Hippocampal formation (tissue), 2 donors: ENCODE data around the gene LRRC3.
"Not testable (repeated sequence)": the region's sequence is repeated elsewhere in the genome, so short reads cannot be mapped to it uniquely, and the experiment has no call there.

Source experiments
- DNase-seq, 2 donors: peaks; one replicate each; lab custom pipeline; 2025; lab: John Stamatoyannopoulos, UW

LRRC3 gene

GRCh38 chr21:44479556-44480199 is 24.4 kb downstream of the LRRC3 start:
- not testable (repeated sequence) for DNase-seq

DNA sequence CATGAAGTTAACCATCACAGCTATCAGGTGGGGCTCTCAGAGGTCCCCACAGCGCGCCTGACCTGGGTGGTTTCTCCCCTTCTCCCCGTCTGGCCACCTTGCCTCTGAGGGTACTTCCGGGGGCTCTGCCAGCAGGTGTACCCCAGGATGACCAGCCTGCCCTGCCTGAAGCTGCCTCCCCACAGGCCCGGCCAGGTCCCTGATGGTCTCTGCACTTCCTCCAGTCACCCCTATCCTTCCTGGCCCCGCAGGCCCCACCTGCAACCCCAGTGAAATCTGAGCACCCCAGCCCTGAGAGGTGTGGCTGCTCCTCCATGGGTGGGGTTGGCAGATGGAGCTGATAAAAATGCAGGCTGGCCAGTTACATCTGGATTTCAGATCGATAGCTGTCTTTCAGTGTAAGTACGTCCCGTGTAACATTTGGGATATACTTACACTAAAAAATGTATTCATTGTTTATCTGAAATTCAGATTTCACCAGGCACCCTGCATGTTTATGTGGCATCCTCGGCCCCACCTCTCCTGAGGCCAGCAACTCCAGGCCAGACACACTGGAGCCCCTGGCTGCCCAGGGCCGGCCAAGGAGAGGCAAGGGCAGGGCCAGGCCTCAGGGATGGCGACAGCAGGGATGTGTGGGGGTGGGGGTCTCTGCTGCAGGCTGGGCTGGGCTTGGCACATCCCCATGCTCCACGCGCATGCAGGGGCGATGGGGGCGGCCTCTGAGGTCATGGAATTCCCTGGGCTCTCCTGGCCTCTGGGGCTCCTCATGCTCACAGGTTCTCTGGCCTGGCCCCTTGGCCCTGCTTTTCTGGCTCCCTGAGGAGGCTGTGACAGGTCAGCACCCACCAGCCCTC is 25.1 kb downstream of the LRRC3 start:
- DNase-seq = no peak

DNA sequence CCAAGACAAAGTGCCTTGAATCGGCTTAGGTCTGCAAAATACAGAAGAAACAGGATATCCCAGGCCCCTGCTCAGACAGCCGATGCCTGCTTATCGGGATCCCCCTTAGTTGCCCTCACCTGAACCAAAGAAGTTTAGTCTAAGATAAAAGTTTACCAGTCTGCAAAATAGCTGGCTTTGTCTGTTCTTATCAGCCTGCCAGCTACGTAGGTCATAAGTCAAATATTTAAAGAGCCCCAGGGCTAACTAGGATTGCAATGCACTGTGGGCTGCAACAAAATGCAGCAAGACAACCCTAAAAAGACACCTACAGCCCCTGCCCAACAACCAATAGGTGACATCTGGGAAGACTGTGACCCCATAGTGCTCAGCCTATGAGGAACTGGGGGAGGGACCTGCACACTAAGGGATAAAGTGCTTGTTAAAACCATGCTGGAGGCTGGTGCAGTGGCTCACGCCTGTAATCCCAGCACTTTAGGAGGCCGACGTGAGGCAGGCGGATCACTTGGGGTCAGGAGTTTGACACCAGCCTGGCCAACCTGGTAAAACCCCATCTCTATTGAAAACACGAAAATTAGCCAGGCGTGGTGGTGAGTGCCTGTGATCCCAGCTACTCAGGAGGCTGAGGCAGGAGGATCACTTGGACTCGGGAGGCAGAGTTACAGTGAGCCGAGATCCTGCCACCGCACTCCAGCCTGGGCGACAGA is 27.4 kb downstream of the LRRC3 start:
- DNase-seq = no peak

DNA sequence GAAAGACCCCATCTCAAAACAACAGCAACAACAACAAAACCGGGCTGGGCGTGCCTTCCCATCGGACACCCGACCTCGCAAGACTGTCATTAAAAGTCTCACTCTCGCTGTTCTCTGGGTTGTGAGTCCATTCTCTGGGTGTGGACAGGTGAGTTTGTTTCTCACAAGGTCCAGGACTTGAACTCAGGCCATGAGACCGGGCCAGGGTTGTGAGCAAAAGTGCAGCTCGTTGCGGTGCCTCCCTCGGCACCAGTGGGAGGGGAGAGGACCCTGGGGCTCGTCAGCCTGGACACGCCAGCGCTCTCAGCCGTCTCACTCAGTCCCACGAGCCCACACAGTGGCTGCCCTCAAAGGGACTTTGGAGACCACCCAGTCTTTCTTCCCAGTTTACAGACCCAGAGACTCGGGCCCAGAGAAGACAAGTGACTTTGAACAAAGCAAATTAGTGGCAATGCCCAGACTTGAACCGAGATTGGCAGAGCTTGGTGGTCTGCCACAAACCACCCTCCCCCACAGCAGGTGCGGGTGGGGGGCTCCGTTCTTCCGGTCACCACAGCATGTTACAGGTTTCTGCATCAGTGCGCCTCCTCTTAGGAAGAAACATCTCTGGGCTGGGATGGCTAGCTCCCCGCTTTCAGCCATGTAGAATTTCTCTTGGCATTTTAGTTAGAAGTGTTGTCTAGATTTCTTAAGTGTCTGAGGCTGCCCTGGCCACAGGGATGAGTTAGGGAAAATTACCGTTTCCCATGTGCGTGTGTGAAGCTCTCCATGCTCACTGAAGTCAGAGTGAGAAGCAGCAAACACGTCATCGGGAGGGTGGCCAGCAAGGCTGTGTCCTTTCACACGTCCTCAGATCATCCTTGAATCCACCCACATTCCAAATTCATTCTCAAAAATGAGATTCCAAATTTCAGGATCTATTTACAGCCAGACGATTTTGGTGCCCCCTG is 28.3 kb downstream of the LRRC3 start:
- no peak for DNase-seq

- no peak for DNase-seq
These were observed 29.4 kb downstream of the LRRC3 start for GRCh38 chr21:44484498-44485253.

- DNase-seq = no peak
These were observed 30.0 kb downstream of the LRRC3 start for GRCh38 chr21:44485254-44485793.

GRCh38 chr21:44485796-44486195 is 30.5 kb downstream of the LRRC3 start:
- no peak for DNase-seq

GRCh38 chr21:44486302-44486701 is 31.0 kb downstream of the LRRC3 start:
- no peak for DNase-seq

- no peak for DNase-seq
These were observed 32.5 kb downstream of the LRRC3 start for GRCh38 chr21:44487831-44488230.

DNA sequence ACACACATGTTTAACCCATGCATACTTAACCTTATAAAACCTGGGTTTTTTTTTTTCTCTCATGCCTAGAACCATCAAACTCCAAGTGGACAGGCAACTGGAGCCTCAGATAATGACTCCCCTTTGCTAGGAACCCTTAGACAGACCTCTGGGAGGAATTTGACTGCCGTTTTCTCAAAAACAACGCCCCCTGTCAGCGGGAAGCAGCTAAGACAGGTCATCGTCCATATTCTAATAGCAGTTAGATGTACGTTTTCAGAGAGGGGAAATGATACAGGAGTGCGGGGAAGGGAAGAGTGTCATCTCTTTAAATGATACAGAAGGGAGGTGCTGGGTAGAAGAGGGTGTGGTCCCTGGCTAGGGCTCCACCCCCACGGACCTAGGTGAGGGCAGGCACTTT is 34.7 kb downstream of the LRRC3 start:
- DNase-seq = no peak

GRCh38 chr21:44490405-44490804 is 35.1 kb downstream of the LRRC3 start:
- DNase-seq = no peak

DNA sequence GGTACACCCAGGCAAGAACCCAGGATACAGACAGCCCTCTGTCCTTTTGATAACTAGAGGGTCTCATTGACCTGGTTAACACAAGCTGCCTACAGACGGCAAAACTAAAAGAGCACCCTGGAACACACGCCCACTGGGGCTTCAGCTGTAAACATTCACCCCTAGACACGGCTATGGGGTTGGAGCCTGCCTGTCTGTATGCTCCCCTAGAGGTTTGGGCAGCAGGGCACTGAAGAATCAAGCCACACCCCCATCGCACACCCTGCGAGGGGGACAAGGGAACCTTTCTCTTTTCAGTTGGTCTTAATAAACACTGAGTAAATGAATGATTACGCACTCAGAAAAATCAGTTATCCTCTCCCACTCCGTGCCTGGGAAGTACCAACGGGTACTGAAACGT is 35.5 kb downstream of the LRRC3 start:
- no peak for DNase-seq

- no peak for DNase-seq
These were observed 37.5 kb downstream of the LRRC3 start for GRCh38 chr21:44492567-44493385.

DNA sequence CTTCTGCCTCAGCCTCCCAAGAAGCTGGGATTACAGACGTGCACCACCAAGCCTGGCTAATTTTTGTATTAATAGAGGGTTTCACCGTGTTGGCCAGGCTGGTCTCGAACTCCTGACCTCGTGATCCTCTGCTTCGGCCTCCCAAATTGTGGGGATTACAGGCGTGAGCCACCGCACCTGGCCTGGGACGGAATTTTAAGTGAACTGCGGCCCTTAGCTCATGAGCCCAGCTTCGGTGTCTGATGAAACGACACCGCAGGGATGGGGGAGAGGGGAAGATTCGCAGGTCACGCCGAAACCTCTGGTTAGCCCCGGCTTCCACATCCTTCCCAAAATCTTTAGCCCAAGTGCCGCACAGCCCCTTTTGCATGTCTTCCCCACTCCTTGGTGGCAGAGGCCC is 39.1 kb downstream of the LRRC3 start:
- DNase-seq = no peak

- no peak for DNase-seq
These were observed 39.6 kb downstream of the LRRC3 start for GRCh38 chr21:44494956-44495355.

GRCh38 chr21:44495611-44496563 is 40.6 kb downstream of the LRRC3 start:
- DNase-seq = no peak

DNA sequence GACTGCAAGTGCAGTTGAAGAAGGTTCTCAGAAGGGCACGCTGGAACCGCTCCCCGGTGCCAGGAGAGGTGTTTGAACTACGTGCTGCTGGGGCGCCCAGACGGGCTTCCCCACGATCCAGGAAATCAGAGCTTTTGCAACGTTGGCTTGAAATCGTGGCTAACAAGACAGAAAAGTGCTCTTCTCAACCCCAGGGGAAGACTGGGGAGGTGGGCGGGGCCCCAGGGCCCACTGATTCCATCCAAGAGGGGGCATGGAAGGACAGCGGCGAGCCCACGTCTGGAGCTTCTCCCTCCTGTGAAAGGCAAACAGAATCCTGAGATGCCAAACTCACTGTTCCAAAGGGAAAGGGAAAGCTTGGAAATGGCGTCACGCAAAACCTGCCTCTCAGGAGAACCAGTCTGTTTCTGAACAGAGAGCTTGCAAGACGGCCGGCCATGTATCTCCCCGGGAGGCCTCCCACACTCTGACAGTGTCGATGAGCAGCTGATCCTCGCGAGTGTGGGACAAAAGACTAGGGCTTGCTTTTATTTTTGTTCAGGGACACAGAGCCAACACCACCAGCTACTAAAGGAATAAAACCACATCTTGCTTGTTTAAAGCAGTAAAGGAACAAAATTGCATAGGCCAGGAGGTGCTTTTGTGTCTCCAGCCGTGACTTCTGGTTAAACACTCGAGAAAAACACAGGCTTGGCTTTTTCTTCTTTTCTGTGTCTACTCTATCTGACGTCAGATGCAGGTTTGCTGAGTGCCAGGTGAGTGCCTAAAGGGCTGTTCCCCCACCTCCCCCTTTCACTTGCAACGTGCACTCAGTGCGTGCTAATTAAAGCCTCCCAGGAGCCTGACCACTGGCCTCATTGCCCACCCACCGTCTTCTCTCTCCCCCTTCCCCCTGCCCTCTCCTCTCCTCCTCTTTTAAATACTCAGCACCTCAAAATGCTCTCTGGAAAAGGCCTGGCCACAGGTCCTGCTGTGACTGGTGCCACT is 41.5 kb downstream of the LRRC3 start:
- DNase-seq = no peak
